Pancreas (tissue), 10 donors: Measurements from ENCODE around the gene ST7. TPM values are rescaled to one million over a fixed set of nuclear protein-coding genes. Genes with fewer than 3 reads are reported as not detected.

Source experiments
- ATAC-seq, 4 donors: fragments of 200-7000 bp; cut with Tn5 transposase; one replicate each; pipeline versions ENCODE4 v1.8.0 to v1.9.1; 2020; ENCODE audit warnings: mild to moderate bottlenecking in 4 of 4, moderate library complexity in 4 of 4
- DNase-seq, 6 donors: peaks; one replicate each; pipeline ENCODE4 v3.0.0-alpha.2; 2020
- FAIRE-seq: peaks from 2 replicates; lab custom pipeline; 2012; peaks lifted over from hg19 to GRCh38; lab: Jason Lieb, UNC
- H3K27ac ChIP-seq, 4 donors: fragments of 200-600 bp; sonication (generic); 1 replicate in 3 of 4; 2 replicates in 1 of 4; pipeline versions ENCODE4 v1.5.0 to v1.8.0; 2020
- H3K27me3 ChIP-seq, 4 donors: fragments of 200-600 bp; one replicate each; pipeline ENCODE4 v1.8.0; 2021
- H3K36me3 ChIP-seq, 3 donors: fragments of 200-600 bp; sonication (generic) in 1 of 3; one replicate each; pipeline versions ENCODE4 v1.5.0 to v1.8.0; 2020 to 2021
- H3K4me1 ChIP-seq, 3 donors: fragments of 200-600 bp; one replicate each; pipeline ENCODE4 v1.8.0; 2021
- H3K4me3 ChIP-seq, 4 donors: fragments of 200-600 bp; sonication (generic) in 2 of 4; one replicate each; pipeline versions ENCODE4 v1.5.0 to v1.8.0; 2020 to 2021
- H3K9me3 ChIP-seq, 4 donors: fragments of 200-600 bp; one replicate each; pipeline ENCODE4 v1.8.0; 2021
- WGBS, 2 donors: extraction: QIAGEN DNeasy Blood & Tissue Kit; methylation state at CpG; one replicate each; pipeline ENCODE4 v1.1.7; 2013; 5-methylcytosine and 5-hydroxymethylcytosine counted together
- intact Hi-C, 3 donors: fragments of 100-400 bp; cut with DNase I; formaldehyde crosslinking; loops; one replicate each; pipeline versions ENCODE4 v1.11.1 to v1.14.2; 2022
- polyA plus RNA-seq, 2 donors: library from polyadenylated mRNA; stranded (reverse); fragments of 200-250 nt; gene quantifications; one replicate each; pipeline ENCODE4 v1.2.3, GENCODE V29; 2013
- total RNA-seq, 6 donors: library from RNA; stranded (reverse); fragmentation: NEBNext Ultra II Directional in 4 of 6; extraction: Animal tissue kit (Norgen Biotek cat#: 25700) in 4 of 6; gene quantifications; one replicate each; pipeline versions ENCODE4 v1.2.1 to v1.2.4, GENCODE V29; 2021 to 2023
- TF ChIP-seq, protein P1 (sequence below), 4 donors: fragments of 200-600 bp; sonication (generic) in 3 of 4; IDR thresholded peaks; one replicate each; pipeline versions ENCODE4 v1.5.0 to v1.8.0; 2021; ENCODE audit warnings: antibody characterized with exemption in 4 of 4
- donor health status: healthy with polysubstance abuse.
- donor health status: DM: no; HTN: no; CAD: no; lungs with moderate emphysema.
- donor health status: DM: no; HTN: no; CAD: no.
- donor health status: control.
- donor health status: control.
- donor health status: Bipolar disorder and iron deficiency.
- donor health status: DM: yes; HTN: yes; CAD: no.
- donor health status: DM: no; HTN: no; CAD: no.
- donor health status: DM: no; HTN: no; CAD: no.
- donor health status: DM: yes; HTN: yes; CAD: no.

The ST7 gene
- total and polyA plus RNA-seq, 8 donors = 8.2 to 20.2 (median 17.1) TPM

DNA sequence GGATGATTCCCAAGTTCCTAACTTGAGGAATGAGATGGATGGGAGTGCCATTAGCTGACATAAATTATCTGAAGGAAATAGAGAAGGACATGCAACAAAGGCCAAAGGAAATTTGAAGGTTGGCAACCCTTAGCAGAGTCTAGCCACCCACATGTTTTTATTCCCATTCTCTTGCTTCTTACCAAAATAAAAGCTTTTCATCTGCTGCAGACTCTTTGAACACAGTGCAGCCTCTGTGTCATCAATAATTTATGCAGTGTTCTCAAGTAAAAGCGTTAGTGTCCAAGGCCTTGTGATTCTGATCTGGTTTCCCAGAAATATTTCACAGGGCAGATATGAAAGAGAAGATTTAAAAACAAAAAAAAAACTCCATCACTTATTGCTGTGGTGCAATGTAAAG, 98.5 kb downstream of the ST7 start:
- peak in 2 of 4 donors; percentile 31 to 49 for ATAC-seq
- Histone ChIP-seq H3K27ac (no peak overlapping the region), H3K4me3 (no peak overlapping the region), H3K4me1 (peaks cover 10 to 19% (median 15%) of the 10 kb centered on the region in 3 donors), H3K9me3 (no peaks in the 10 kb centered on the region), H3K36me3 (no peaks in the 10 kb centered on the region), H3K27me3 (no peaks in the 10 kb centered on the region)
- DNase-seq = no peak
- intact Hi-C loops = no loop called here
- no peak for FAIRE-seq
- 22 to 41% methylated on average over 1 of the region's 1 CpG for WGBS, 2 donors
- TF ChIP-seq, protein P1, sequence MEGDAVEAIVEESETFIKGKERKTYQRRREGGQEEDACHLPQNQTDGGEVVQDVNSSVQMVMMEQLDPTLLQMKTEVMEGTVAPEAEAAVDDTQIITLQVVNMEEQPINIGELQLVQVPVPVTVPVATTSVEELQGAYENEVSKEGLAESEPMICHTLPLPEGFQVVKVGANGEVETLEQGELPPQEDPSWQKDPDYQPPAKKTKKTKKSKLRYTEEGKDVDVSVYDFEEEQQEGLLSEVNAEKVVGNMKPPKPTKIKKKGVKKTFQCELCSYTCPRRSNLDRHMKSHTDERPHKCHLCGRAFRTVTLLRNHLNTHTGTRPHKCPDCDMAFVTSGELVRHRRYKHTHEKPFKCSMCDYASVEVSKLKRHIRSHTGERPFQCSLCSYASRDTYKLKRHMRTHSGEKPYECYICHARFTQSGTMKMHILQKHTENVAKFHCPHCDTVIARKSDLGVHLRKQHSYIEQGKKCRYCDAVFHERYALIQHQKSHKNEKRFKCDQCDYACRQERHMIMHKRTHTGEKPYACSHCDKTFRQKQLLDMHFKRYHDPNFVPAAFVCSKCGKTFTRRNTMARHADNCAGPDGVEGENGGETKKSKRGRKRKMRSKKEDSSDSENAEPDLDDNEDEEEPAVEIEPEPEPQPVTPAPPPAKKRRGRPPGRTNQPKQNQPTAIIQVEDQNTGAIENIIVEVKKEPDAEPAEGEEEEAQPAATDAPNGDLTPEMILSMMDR (IDR thresholded peaks at IDR 0.05) = no peak

DNA sequence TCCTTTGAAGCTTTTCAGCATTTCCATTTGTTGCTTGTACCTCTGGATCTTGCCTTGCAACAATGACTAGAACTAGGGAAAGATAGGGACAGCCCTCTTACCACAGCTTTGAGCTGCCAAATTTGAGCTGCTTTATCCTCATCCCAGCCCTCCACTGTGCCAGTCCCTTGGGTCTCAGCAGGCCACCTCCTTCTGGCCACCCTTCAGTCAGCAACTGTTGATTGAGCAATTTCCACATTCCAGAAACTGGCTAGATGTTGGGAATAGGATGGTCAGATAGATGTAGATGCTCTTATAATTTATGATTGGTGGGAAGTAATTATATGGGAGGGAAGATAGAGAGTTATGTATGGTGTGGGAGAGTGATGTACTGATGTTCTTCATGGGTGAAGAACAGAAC, 100.1 kb downstream of the ST7 start:
- Histone ChIP-seq H3K27ac (no peak overlapping the region), H3K4me1 (peaks cover 9 to 18% (median 10%) of the 10 kb centered on the region in 3 donors), H3K36me3 (no peaks in the 10 kb centered on the region), H3K4me3 (no peak overlapping the region), H3K27me3 (no peaks in the 10 kb centered on the region), H3K9me3 (no peaks in the 10 kb centered on the region)
- no peak for FAIRE-seq
- TF ChIP-seq, protein P1 (IDR thresholded peaks at IDR 0.05) = no peak
- no peak for DNase-seq
- no peak for ATAC-seq
- intact Hi-C loops = no loop called here

DNA sequence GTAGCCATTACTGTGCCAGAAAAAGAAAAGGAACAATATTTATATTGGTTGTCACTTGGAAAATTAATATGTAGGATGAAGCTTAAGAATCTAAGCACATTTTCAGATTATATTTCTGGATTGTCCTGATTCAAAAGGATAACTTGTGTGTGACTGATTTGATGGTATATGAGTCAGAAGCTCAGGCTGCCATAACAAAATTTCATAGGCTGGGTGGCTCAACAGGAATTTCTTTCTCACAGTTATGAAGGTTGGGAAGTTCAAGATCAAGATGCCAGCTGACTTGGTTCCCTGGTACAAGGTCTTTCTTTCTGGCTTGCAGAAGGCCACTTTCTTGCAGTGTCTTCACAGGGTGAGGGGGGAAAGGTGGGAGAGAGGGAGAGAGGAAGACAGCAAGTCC, 108.5 kb downstream of the ST7 start:
- Histone ChIP-seq H3K4me3 (no peak overlapping the region), H3K27me3 (no peaks in the 10 kb centered on the region), H3K4me1 (peaks cover 0 to 16% (median 3%) of the 10 kb centered on the region in 3 donors), H3K36me3 (no peaks in the 10 kb centered on the region), H3K9me3 (no peaks in the 10 kb centered on the region), H3K27ac (no peak overlapping the region)
- intact Hi-C loops = no loop called here
- DNase-seq = no peak
- peak in 1 of 4 donors; percentile 34 for ATAC-seq
- TF ChIP-seq, protein P1 (IDR thresholded peaks at IDR 0.05) = no peak
- no peak for FAIRE-seq

DNA sequence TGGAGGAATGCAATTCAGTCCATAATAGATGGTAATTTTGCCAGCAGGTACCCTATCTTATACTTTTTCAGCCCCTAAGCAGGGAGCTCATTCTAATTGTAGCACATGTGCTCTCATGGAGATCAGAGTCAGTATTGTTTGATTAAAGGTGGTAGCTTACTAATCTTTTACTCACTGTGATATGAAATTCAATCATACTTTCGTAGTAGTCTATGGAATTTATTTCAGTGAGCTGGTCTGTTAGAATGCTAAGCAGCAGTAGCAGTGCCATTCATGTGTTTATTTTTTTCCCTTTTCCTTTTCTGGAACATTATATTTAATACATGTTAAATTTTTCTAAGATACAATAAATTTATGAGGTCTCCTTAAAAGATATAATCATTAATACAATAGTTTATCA, 109.0 kb downstream of the ST7 start:
- Histone ChIP-seq H3K27ac (no peak overlapping the region), H3K4me1 (peaks cover 0 to 13% (median 3%) of the 10 kb centered on the region in 3 donors), H3K4me3 (no peak overlapping the region), H3K9me3 (no peaks in the 10 kb centered on the region), H3K36me3 (no peaks in the 10 kb centered on the region), H3K27me3 (no peaks in the 10 kb centered on the region)
- 38 to 58% methylated on average over 1 of the region's 1 CpG for WGBS, 2 donors
- FAIRE-seq (no peak), DNase-seq (no peak), ATAC-seq (peak in 1 of 4 donors; percentile 31)
- TF ChIP-seq, protein P1 (IDR thresholded peaks at IDR 0.05) = no peak
- intact Hi-C loops = no loop called here

DNA sequence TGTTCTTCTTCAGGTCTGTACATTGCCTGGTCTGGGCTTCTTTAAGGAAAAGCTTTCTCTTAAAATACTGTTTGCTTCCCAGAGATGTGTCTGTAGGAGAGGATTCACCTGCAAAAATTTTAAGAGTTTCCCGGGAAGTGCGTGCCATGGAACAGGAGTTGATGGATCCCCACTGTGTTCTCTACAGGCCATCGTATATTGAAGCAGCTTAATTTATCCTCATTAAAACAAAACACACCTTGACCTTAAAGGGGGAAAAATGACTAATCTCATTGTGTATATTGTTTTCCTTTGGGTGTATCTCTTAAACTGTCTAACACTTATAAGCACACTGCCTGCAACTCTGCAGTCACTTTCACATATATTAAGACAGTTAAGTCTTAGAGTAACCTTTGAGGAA, 111.4 kb downstream of the ST7 start:
- ATAC-seq (no peak), FAIRE-seq (no peak), DNase-seq (no peak)
- Histone ChIP-seq H3K4me3 (no peak overlapping the region), H3K4me1 (peaks cover 9 to 15% (median 13%) of the 10 kb centered on the region in 3 donors), H3K36me3 (no peaks in the 10 kb centered on the region), H3K27me3 (no peaks in the 10 kb centered on the region), H3K27ac (no peak overlapping the region), H3K9me3 (no peaks in the 10 kb centered on the region)
- WGBS, 2 donors = 92 to 95% methylated on average over 3 of the region's 3 CpGs
- TF ChIP-seq, protein P1 (IDR thresholded peaks at IDR 0.05) = no peak
- intact Hi-C loops = loop anchor here in 1 of 3 donors (5.0 kb wide), 1 partner anchor 62 kb away; no protein-coding TSS in a partner anchor
